ENCODE measurements around the gene FBXW2. TPM values are rescaled to one million over a fixed set of nuclear protein-coding genes. Genes with fewer than 3 reads are reported as not detected.

The FBXW2 gene
- total RNA-seq, 6 experiments from 2014 or later: 26.5 to 42.5 (median 35.6) TPM

DNA sequence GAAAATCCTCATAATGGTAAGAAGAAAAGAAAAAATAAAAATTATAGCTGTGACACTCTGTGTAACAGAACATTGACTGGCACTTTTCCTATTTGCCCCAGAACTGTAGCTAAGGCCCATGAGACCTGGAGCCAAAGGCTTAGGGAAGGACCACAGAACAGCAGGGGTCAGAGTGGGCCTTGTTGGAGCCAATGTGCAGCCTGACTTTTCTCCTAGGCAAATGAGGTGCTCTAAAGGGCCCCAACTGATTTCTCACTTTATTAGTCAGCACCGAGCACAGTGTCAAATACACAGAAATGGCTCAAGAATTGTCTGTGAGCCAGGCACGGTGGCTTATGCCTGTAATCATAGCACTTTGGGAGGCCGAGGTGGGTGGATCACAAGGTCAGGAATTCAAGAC, 74.9 kb downstream of the FBXW2 start:
- ATAC-seq (no peak), DNase-seq (no peak)
- Histone ChIP-seq H3K36me3 (no peaks in the 10 kb centered on the region), H3K27me3 (no peaks in the 10 kb centered on the region), H3K4me3 (no peak overlapping the region), H3K27ac (no peak overlapping the region), H3K4me1 (peaks cover 0 to 19% (median 2%) of the 10 kb centered on the region in 4 donors), H3K9me3 (no peaks in the 10 kb centered on the region)
- TF ChIP-seq POLR2A (IDR thresholded peaks at IDR 0.05) (no peak), CTCF (IDR thresholded peaks at IDR 0.05) (no peak)
- WGBS (ENCODE audit: insufficient coverage, low coverage, low lambda C conversion rate, missing lambda C conversion rate): 72% methylated on average over 3 of the region's 3 CpGs
- intact Hi-C loops (cut with DNase I): no loop called here

DNA sequence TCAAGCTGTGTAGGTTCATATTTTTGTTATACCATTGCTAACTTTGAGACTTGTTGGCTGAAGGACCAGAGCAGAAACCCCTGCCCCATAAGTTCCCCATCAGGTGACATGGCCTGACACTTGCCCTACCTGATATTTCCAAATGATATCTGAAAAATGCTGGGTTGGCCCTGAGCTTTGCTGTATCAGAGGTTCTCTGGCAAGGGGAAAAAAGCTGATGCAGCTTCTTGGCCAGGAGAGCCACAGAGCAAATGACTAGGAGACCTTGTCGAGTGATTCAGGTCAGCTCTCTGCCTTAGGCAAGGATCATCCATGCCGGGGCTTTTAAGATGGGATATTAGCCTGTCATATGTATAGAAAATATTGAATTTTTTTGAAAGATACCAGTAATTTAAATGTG, 76.0 kb downstream of the FBXW2 start:
- Histone ChIP-seq H3K4me3 (no peak overlapping the region), H3K9me3 (no peaks in the 10 kb centered on the region), H3K36me3 (no peaks in the 10 kb centered on the region), H3K27ac (peak overlapping the region in 1 of 3 donors; percentile 20), H3K27me3 (no peaks in the 10 kb centered on the region), H3K4me1 (peaks cover 0 to 19% (median 2%) of the 10 kb centered on the region in 4 donors)
- peak in 1 of 4 donors; percentile 15 for ATAC-seq
- WGBS (ENCODE audit: insufficient coverage, low coverage, low lambda C conversion rate, missing lambda C conversion rate): 29% methylated on average over 2 of the region's 2 CpGs
- TF ChIP-seq CTCF (IDR thresholded peaks at IDR 0.05): no peak
- no peak for TF ChIP-seq POLR2A (IDR thresholded peaks at IDR 0.05)
- DNase-seq: peak in 1 of 3 donors; percentile 64
- intact Hi-C loops (cut with DNase I): no loop called here

DNA sequence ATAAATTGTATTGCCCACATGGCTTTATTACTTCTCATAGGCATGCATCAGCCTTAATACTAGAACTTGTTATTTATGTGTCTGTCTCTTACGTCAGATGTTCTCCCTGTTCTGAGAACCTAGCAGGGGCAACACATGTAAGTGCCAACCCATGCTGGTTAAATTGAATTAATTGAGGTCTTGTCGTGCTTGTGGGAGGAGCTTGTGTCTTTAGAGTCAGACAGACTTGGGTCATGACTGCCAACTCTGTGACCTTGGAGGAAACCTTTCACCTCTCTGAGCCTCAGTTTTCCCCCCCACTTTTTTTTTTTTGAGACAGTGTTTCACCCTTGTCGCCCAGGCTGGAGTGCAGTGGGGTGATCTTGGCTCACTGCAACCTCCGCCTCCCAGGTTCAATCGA, 76.7 kb downstream of the FBXW2 start:
- H3K36me3 ChIP-seq: no peaks in the 10 kb centered on the region
- no peaks in the 10 kb centered on the region for H3K9me3 ChIP-seq
- H3K27ac ChIP-seq: peak overlapping the region in 1 of 3 donors; percentile 20
- no peak for DNase-seq
- intact Hi-C loops (cut with DNase I): no loop called here
- no peak for ATAC-seq
- H3K4me3 ChIP-seq: no peak overlapping the region
- TF ChIP-seq CTCF (IDR thresholded peaks at IDR 0.05) (no peak), POLR2A (IDR thresholded peaks at IDR 0.05) (no peak)
- peaks cover 0 to 19% (median 2%) of the 10 kb centered on the region in 4 donors for H3K4me1 ChIP-seq
- WGBS (ENCODE audit: insufficient coverage, low coverage, low lambda C conversion rate, missing lambda C conversion rate): 63% methylated on average over 2 of the region's 5 CpGs
- H3K27me3 ChIP-seq: no peaks in the 10 kb centered on the region

GRCh38 chr9:120715389-120715924, 77.8 kb downstream of the FBXW2 start:
- ATAC-seq (peak; percentile 3 to 45 (median 24)), DNase-seq (peak; percentile 68 to 75 (median 72))
- peak overlapping the region; percentile 15 to 90 (median 67) for H3K27ac ChIP-seq
- intact Hi-C loops (cut with DNase I): no loop called here
- peak overlapping the region in 1 of 3 donors; percentile 77 for H3K4me3 ChIP-seq
- no peaks in the 10 kb centered on the region for H3K9me3 ChIP-seq
- TF ChIP-seq POLR2A (IDR thresholded peaks at IDR 0.05) (no peak), CTCF (IDR thresholded peaks at IDR 0.05) (no peak)
- 30% methylated on average over 2 of the region's 14 CpGs for WGBS (ENCODE audit: insufficient coverage, low coverage, low lambda C conversion rate, missing lambda C conversion rate)
- no peaks in the 10 kb centered on the region for H3K36me3 ChIP-seq
- peaks cover 0 to 19% (median 8%) of the 10 kb centered on the region in 4 donors for H3K4me1 ChIP-seq
- no peaks in the 10 kb centered on the region for H3K27me3 ChIP-seq
